K562 (cell line): ENCODE results near the gene BUB3. TPM values are rescaled to one million over a fixed set of nuclear protein-coding genes. Genes with fewer than 3 reads are reported as not detected.
A peak's percentile ranks its signal among the peaks of the same experiment; 100 is the strongest.

Experiments used
- ATAC-seq: fragments of 200-7000 bp; cut with Tn5 transposase; 3 replicates; pipeline ENCODE4 v1.9.1; 2020; ENCODE audit warnings: moderate library complexity
- Bru-seq: library from RNA; stranded (reverse); fragments of 400-500 nt; gene quantifications from one replicate; lab custom pipeline; 2021; lab: Mats Ljungman, UMichigan
- BruChase-seq, 2 experiments: library from RNA; stranded (reverse); fragments of 400-500 nt; gene quantifications; one replicate each; lab custom pipeline; 2021; lab: Mats Ljungman, UMichigan
- BruUV-seq: library from RNA; stranded (reverse); fragments of 400-500 nt; replicated peaks from 2 replicates; lab custom pipeline; 2021; lab: Mats Ljungman, UMichigan
- CTCF ChIA-PET: fragments of 300-600 bp; formaldehyde crosslinking; extraction: SDS; loops from one replicate; lab custom pipeline; 2021; ENCODE audit warnings: low intra/inter-chr PET ratio; lab: Yijun Ruan, JAX
- POLR2A ChIA-PET: fragments of 300-600, 350-650 bp; sonication (Branson Sonifier 250); formaldehyde crosslinking; extraction: SDS; loops from one replicate; lab custom pipeline; 2021; ENCODE audit warnings: antibody characterized with exemption, inconsistent platforms; lab: Yijun Ruan, JAX
- DNase-seq, 4 experiments: peaks; one replicate each; pipeline versions ENCODE4 v3.0.0 to v3.0.0-alpha.2; 2011 to 2018; ENCODE audit warnings: low spot score in 3 of 4, mixed read lengths in 3 of 4; ENCODE audit errors: extremely low read depth in 1 of 4
- FAIRE-seq: peaks from 2 replicates; lab custom pipeline; 2011; peaks lifted over from hg19 to GRCh38; lab: Jason Lieb, UNC
- H2AFZ ChIP-seq: 2 replicates; pipeline ENCODE4 v1.6.0; 2011; ENCODE audit warnings: low read depth, low read length, control low read depth, inconsistent platforms
- H3K27ac ChIP-seq: fragments of 200-600 bp; 3 replicates; pipeline ENCODE4 v1.8.0; 2011; ENCODE audit warnings: low read depth, mild to moderate bottlenecking, control low read depth, inconsistent platforms, low read length, moderate library complexity, mixed read lengths; ENCODE audit errors: extremely low read depth
- H3K27me3 ChIP-seq, 2 experiments: fragments of 300-600 bp in 1 of 2; 2 replicates in 1 of 2; 3 replicates in 1 of 2; pipeline versions ENCODE4 v1.6.0 to v1.8.0; 2011; ENCODE audit warnings: inconsistent platforms in 2 of 2, low read length in 2 of 2, mild to moderate bottlenecking in 1 of 2, mixed read lengths in 1 of 2, moderate library complexity in 1 of 2; ENCODE audit not compliant: control insufficient read depth in 2 of 2, insufficient read depth in 2 of 2
- H3K36me3 ChIP-seq: fragments of 300-600 bp; 3 replicates; pipeline ENCODE4 v1.8.0; 2011; ENCODE audit warnings: mild to moderate bottlenecking, low read length, inconsistent platforms; ENCODE audit not compliant: control insufficient read depth, insufficient read depth
- H3K4me1 ChIP-seq, 2 experiments: fragments of 200-600 bp in 1 of 2; replicated peaks in 1 of 2; 2 replicates in 1 of 2; 3 replicates in 1 of 2; pipeline versions ENCODE4 v1.5.1 to v1.8.0; 2011; ENCODE audit warnings: inconsistent platforms in 2 of 2, low read length in 2 of 2, mild to moderate bottlenecking in 1 of 2, mixed read lengths in 1 of 2, moderate library complexity in 1 of 2; ENCODE audit not compliant: control insufficient read depth in 2 of 2, insufficient read depth in 2 of 2
- H3K4me2 ChIP-seq: 2 replicates; pipeline ENCODE4 v1.6.1; 2011; ENCODE audit warnings: low read length, control low read depth, inconsistent platforms, mixed read lengths; ENCODE audit not compliant: insufficient read depth
- H3K4me3 ChIP-seq: fragments of 200-600 bp; sonication (generic), shearing (Covaris generic); 2 replicates; pipeline ENCODE4 v1.5.1; 2016; ENCODE audit warnings: control low read depth, inconsistent platforms
- H3K79me2 ChIP-seq: fragments of 200-600 bp; 3 replicates; pipeline ENCODE4 v1.8.0; 2011; ENCODE audit warnings: low read length, inconsistent platforms; ENCODE audit not compliant: control insufficient read depth, insufficient read depth
- H3K9ac ChIP-seq, 2 experiments: 2 replicates each; pipeline versions ENCODE4 v1.6.0 to v1.6.1; 2011; ENCODE audit warnings: low read depth in 2 of 2, low read length in 2 of 2, control low read depth in 1 of 2, inconsistent platforms in 1 of 2, mild to moderate bottlenecking in 1 of 2, mixed read lengths in 1 of 2; ENCODE audit not compliant: insufficient read depth in 1 of 2
- H3K9me1 ChIP-seq: one replicate; pipeline ENCODE4 v1.6.0; 2011; ENCODE audit warnings: inconsistent platforms, mild to moderate bottlenecking, low read length, moderate library complexity; ENCODE audit not compliant: control insufficient read depth, insufficient read depth
- H3K9me3 ChIP-seq: replicated peaks from 2 replicates; pipeline ENCODE4 v1.5.1; 2011; ENCODE audit warnings: low read depth, low read length, inconsistent platforms; ENCODE audit not compliant: control insufficient read depth, insufficient read depth
- H4K20me1 ChIP-seq: replicated peaks from 2 replicates; pipeline ENCODE4 v1.6.1; 2011; ENCODE audit warnings: low read length, inconsistent platforms, mixed read lengths; ENCODE audit not compliant: control insufficient read depth, insufficient read depth
- ELF4 ChIP-seq: fragments of 450-650 bp; formaldehyde crosslinking; IDR thresholded peaks from 2 replicates; pipeline ENCODE4 v1.4.0; 2022; ENCODE audit warnings: missing genetic modification characterization
- GTF3C2 ChIP-seq: IDR thresholded peaks from 3 replicates; pipeline ENCODE4 v1.6.1; 2011; ENCODE audit warnings: borderline replicate concordance, mild to moderate bottlenecking, moderate library complexity; ENCODE audit not compliant: insufficient read length; ENCODE audit errors: extremely low read depth
- HNRNPLL ChIP-seq: fragments of 200-400 bp; formaldehyde crosslinking; IDR thresholded peaks from 2 replicates; pipeline ENCODE4 v1.6.1; 2017; ENCODE audit warnings: low read length, low read depth, mild to moderate bottlenecking; ENCODE audit not compliant: poor library complexity, severe bottlenecking
- MCM2 ChIP-seq: fragments of 450-650 bp; IDR thresholded peaks from 2 replicates; pipeline ENCODE4 v1.6.1; 2017; ENCODE audit warnings: low read depth, mild to moderate bottlenecking
- NBN ChIP-seq: fragments of 450-650 bp; IDR thresholded peaks from 2 replicates; pipeline ENCODE4 v1.6.1; 2016; ENCODE audit warnings: low read depth, mild to moderate bottlenecking
- NFE2 ChIP-seq: IDR thresholded peaks from 2 replicates; pipeline ENCODE4 v1.6.1; 2014; ENCODE audit warnings: antibody characterized with exemption, low read depth
- RBM15 ChIP-seq: fragments of 200-400 bp; formaldehyde crosslinking; IDR thresholded peaks from 2 replicates; pipeline ENCODE4 v1.6.1; 2018; ENCODE audit warnings: mild to moderate bottlenecking, low read length, moderate library complexity; ENCODE audit not compliant: insufficient read depth
- RFX5 ChIP-seq: IDR thresholded peaks from 2 replicates; pipeline ENCODE4 v1.6.1; 2011; ENCODE audit warnings: low read depth, mild to moderate bottlenecking, improper control_type of control experiment, low read length
- XRCC3 ChIP-seq: fragments of 450-650 bp; IDR thresholded peaks from 2 replicates; pipeline ENCODE4 v1.6.1; 2017; ENCODE audit warnings: mild to moderate bottlenecking, moderate library complexity
- ZBTB5 ChIP-seq: fragments of 450-650 bp; IDR thresholded peaks from 2 replicates; pipeline ENCODE4 v1.6.1; 2017; ENCODE audit warnings: antibody characterized with exemption
- WGBS: fragments of 100-300 bp; shearing (Covaris generic); methylation state at CpG from one replicate; pipeline ENCODE4 v1.1.6; 2016; ENCODE audit warnings: low coverage, mixed read lengths; ENCODE audit not compliant: insufficient coverage; ENCODE audit errors: missing lambda C conversion rate; 5-methylcytosine and 5-hydroxymethylcytosine counted together
- in situ Hi-C: fragments of 300-500 bp; cut with MboI; formaldehyde crosslinking; loops from 4 replicates; pipeline ENCODE4 v1.15.0; 2018; ENCODE audit warnings: inconsistent platforms, mixed read lengths
- intact Hi-C: fragments of 100-400 bp; cut with micrococcal nuclease; formaldehyde crosslinking; loops from 2 replicates; pipeline ENCODE4 v1.14.2; 2022
- long read RNA-seq, 3 experiments: library from polyadenylated mRNA in 2 of 3; library from RNA in 1 of 3; unstranded in 2 of 3; stranded (forward) in 1 of 3; transcript quantifications; one replicate each; pipeline ENCODE4 v2.0.0, GENCODE V29; 2019 to 2022
- polyA minus RNA-seq, 3 experiments: library from RNA; depleted of rRNA, polyadenylated mRNA; stranded (reverse); fragments of >200 nt; gene quantifications; 2 replicates each; pipeline ENCODE4 v1.2.3, GENCODE V29; 2011
- polyA plus RNA-seq, 8 experiments: library from polyadenylated mRNA; depleted of rRNA in 4 of 8; stranded (reverse) in 5 of 8; unstranded in 3 of 8; fragments of >200 nt; fragmentation: Nextera tagmentation in 2 of 8; fragmentation: Illumina TruSeq in 1 of 8; extraction: Ambion mirVana in 2 of 8; extraction: Trizol in 1 of 8; gene quantifications; 2 replicates each; pipeline versions ENCODE4 v1.2.1 to v1.2.3, GENCODE V29; 2011 to 2014; ENCODE audit warnings: inconsistent platforms in 1 of 8, missing spikeins in 1 of 8
- total RNA-seq, 7 experiments: library from RNA; depleted of rRNA in 6 of 7; stranded (reverse); fragments of >200 nt in 6 of 7; fragmentation: Illumina TruSeq in 2 of 7; extraction: Trizol in 2 of 7; gene quantifications; 2 replicates each; pipeline versions ENCODE4 v1.2.1 to v1.2.3, GENCODE V29; 2011 to 2021; ENCODE audit warnings: low replicate concordance in 1 of 7

Gene BUB3, protein sequence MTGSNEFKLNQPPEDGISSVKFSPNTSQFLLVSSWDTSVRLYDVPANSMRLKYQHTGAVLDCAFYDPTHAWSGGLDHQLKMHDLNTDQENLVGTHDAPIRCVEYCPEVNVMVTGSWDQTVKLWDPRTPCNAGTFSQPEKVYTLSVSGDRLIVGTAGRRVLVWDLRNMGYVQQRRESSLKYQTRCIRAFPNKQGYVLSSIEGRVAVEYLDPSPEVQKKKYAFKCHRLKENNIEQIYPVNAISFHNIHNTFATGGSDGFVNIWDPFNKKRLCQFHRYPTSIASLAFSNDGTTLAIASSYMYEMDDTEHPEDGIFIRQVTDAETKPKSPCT
- 149 and 187 TPM in 2 replicates for total RNA-seq (2011; cell fraction: chromatin; rRNA removed; ENCODE audit: low replicate concordance)
- 124 and 136 TPM in 2 replicates for total RNA-seq (2011; cell fraction: nucleolus; rRNA removed)
- 122 and 148 TPM in 2 replicates for total RNA-seq (2011; cell fraction: nucleoplasm; rRNA removed)
- 167 and 343 TPM in 2 replicates for total RNA-seq (2014; rRNA removed)
- total RNA-seq (2014; rRNA removed; fragmentation: Illumina TruSeq; extraction: Trizol), result 175 and 182 TPM in 2 replicates
- 176 TPM in 2 replicates for total RNA-seq (2015; rRNA removed; fragmentation: Illumina TruSeq; extraction: Trizol)
- total RNA-seq (2021), result 184 and 188 TPM in 2 replicates
- polyA plus RNA-seq (2011; rRNA removed), result 284 and 291 TPM in 2 replicates
- polyA plus RNA-seq (2011; cell fraction: cytosol; rRNA removed), result 229 and 238 TPM in 2 replicates
- 508 and 513 TPM in 2 replicates for polyA plus RNA-seq (2011; cell fraction: nucleus; rRNA removed)
- 240 and 296 TPM in 2 replicates for polyA plus RNA-seq (2012)
- polyA plus RNA-seq (2014; fragmentation: Illumina TruSeq; extraction: Trizol), result 225 and 269 TPM in 2 replicates
- polyA plus RNA-seq (2014; fragmentation: Nextera tagmentation; extraction: Ambion mirVana), result 100 to 1,000 TPM; 597 to 761 TPM
- 226 and 272 TPM in 2 replicates for polyA plus RNA-seq (2014; rRNA removed)
- polyA minus RNA-seq (2011; rRNA and poly(A)+ RNA removed), result 277 and 350 TPM in 2 replicates
- 163 and 167 TPM in 2 replicates for polyA minus RNA-seq (2011; cell fraction: cytosol; rRNA and poly(A)+ RNA removed)
- 142 and 231 TPM in 2 replicates for polyA minus RNA-seq (2011; cell fraction: nucleus; rRNA and poly(A)+ RNA removed)
- percentile 97 among the genes with signal in this experiment for Bru-seq, nascent RNA
- percentile 97 among the genes with signal in this experiment for BruChase-seq, experiment 1, labeled RNA remaining after a 2-hour chase
- BruChase-seq, experiment 2, labeled RNA remaining after a 6-hour chase, result percentile 98 among the genes with signal in this experiment
- long read RNA-seq, experiment 1, full-length matches to known transcripts, result 876 of 987 reads
- long read RNA-seq, experiment 1, partial matches to known transcripts, result 80 of 987 reads
- long read RNA-seq, experiment 1, other reads (novel, unspliced or antisense), result 31 of 987 reads
- long read RNA-seq, experiment 2, full-length matches to known transcripts, result 99 of 187 reads
- long read RNA-seq, experiment 2, partial matches to known transcripts, result 20 of 187 reads
- long read RNA-seq, experiment 2, other reads (novel, unspliced or antisense), result 68 of 187 reads
- long read RNA-seq, experiment 3, full-length matches to known transcripts, result 289 of 319 reads
- long read RNA-seq, experiment 3, partial matches to known transcripts, result 22 of 319 reads
- long read RNA-seq, experiment 3, other reads (novel, unspliced or antisense), result 8 of 319 reads

DNA sequence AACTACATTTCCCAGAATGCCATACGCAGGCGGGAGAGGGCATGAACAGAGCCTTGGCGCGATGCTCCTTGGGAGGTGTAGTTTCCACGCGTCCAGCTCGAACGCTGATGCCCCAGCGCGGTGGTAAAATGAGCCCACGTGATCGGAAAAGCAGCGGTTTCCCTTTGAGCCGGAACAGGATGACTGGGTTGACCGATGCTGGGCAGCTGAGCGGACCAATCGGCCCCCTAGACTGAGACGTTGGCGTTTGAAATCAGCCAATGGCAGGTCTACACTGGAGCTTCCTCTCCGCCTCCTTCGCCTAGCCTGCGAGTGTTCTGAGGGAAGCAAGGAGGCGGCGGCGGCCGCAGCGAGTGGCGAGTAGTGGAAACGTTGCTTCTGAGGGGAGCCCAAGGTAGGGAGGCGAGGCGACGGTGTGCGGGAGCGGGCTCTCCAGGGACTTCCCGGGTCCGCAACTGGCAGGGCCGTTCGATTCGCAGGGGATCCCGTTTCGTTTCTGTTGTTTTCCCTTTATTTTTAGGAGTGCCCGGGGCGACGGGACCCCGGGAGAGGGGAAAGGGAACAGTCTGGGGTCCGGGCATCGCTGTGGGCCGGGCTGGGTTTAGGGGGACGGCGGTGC lies at the start of gene BUB3:
Gene BUB3 (plus strand): TSS at position 311 of the 619 bp plus-strand sequence. CDS start 516 bp downstream, outside the sequence.
- peak; percentile 95 to 97 (median 96) for DNase-seq
- no peaks in the 10 kb centered on the region for H3K9me1 ChIP-seq
- BruUV-seq, result no TSS peak
- peak within 1 kb of the TSS; percentile 93 for H3K4me2 ChIP-seq
- peaks cover 51% of the 10 kb centered on the region for H3K79me2 ChIP-seq
- in situ Hi-C loops, result no loop called here
- peak; percentile 97 for ATAC-seq
- H2AFZ ChIP-seq, result peak within 1 kb of the TSS; percentile 84
- peaks cover 13 to 24% of the 10 kb centered on the region in 2 experiments; a peak in 3 of 5 replicates for H3K4me1 ChIP-seq
- intact Hi-C loops, result loop anchor here (1.0 kb wide), 1 partner anchor 15 kb away; no protein-coding TSS in a partner anchor
- no peaks in the 10 kb centered on the region for H3K27me3 ChIP-seq
- no peaks in the 10 kb centered on the region for H3K9me3 ChIP-seq
- peaks cover 10% of the 10 kb centered on the region for H4K20me1 ChIP-seq
- WGBS, result under 1% methylated on average over 37 of the region's 50 CpGs
- peak within 1 kb of the TSS; percentile 98 for H3K27ac ChIP-seq
- peak within 1 kb of the TSS; percentile 90 for H3K4me3 ChIP-seq
- FAIRE-seq, result peak; percentile 100
- CTCF ChIA-PET, result no interaction called here
- peaks cover 46% of the 10 kb centered on the region for H3K36me3 ChIP-seq
- POLR2A ChIA-PET, result interaction anchor here (0.6 to 2.9 kb wide), 10 partner anchors 9 to 31 kb away, joined by 3 to 34 read pairs (median 6); no protein-coding TSS in a partner anchor
- H3K9ac ChIP-seq, result peak within 1 kb of the TSS; percentile 92 to 99
- TF ChIP-seq XRCC3 (no peak), ZBTB5 (no peak), HNRNPLL (peak; percentile 50), RBM15 (no peak), NFE2 (no peak), NBN (0 out of 2 replicates have a peak, but pooled peaks have one; percentile 18), RFX5 (no peak), GTF3C2 (no peak), ELF4 (CRISPR knock-in tag) (no peak), MCM2 (no peak)
